Neural cell (in vitro differentiated cells): Measurements from ENCODE around the gene SLC37A2.

Experiments
- EP300 ChIP-seq: fragments of 450-650 bp; conservative IDR thresholded peaks from 2 replicates; pipeline ENCODE4 v1.6.1; 2014; ENCODE audit warnings: antibody characterized with exemption, mild to moderate bottlenecking, moderate library complexity; ENCODE audit not compliant: poor library complexity, severe bottlenecking
- EZH2 ChIP-seq: fragments of 200-600, 300-800 bp; shearing (Covaris generic), sonication (generic); IDR thresholded peaks from 2 replicates; pipeline ENCODE4 v1.6.1; 2014; ENCODE audit warnings: antibody characterized with exemption, low read length, borderline replicate concordance, mild to moderate bottlenecking; ENCODE audit not compliant: insufficient read depth, poor library complexity, severe bottlenecking
- POLR2AphosphoS5 ChIP-seq: IDR thresholded peaks from 2 replicates; pipeline ENCODE4 v1.6.1; 2012
- RAD21 ChIP-seq: fragments of 450-650 bp; conservative IDR thresholded peaks from 2 replicates; pipeline ENCODE4 v1.6.1; 2014; ENCODE audit warnings: antibody characterized with exemption, mild to moderate bottlenecking, moderate library complexity
- SMC3 ChIP-seq: fragments of 450-650 bp; conservative IDR thresholded peaks from 2 replicates; pipeline ENCODE4 v1.6.1; 2014; ENCODE audit warnings: antibody characterized with exemption, mild to moderate bottlenecking, moderate library complexity; ENCODE audit not compliant: poor library complexity
- TF ChIP-seq, protein P1 (sequence below): fragments of 450-650 bp; IDR thresholded peaks from 2 replicates; pipeline ENCODE4 v1.5.1; 2014; ENCODE audit warnings: antibody characterized with exemption, mild to moderate bottlenecking, moderate library complexity; ENCODE audit not compliant: poor library complexity, severe bottlenecking

DNA sequence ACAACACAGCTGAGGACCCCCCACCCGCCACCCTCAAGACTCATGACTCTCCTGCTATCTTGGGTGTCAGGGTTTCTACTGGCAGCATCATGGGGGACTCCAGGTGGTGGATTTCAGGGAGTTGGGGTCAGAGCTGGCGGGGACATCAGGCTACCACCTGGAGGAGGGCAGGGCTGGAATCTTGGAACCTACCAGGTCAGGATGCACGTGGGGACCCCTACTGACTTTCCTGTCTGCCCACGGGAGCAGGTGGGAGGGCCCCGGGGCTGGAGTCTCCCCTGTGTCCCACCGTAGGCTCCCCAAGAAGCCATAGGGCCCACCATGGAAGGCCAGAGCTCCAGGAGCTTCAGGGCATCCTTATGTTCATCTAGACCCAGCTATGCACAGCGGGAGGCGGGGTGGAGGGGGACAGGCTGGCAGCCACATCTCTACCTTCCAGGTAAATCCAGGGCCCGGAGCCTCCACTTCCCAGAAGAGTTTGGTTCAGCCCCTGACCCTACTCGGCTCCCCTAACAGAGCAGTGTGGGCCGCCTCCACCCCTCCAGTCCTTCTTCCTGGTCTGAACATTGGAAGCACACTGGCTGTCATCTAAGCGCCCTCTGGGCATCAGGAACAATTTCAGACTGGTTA lies 10.0 kb downstream of the SLC37A2 start:
- TF ChIP-seq, protein P1, sequence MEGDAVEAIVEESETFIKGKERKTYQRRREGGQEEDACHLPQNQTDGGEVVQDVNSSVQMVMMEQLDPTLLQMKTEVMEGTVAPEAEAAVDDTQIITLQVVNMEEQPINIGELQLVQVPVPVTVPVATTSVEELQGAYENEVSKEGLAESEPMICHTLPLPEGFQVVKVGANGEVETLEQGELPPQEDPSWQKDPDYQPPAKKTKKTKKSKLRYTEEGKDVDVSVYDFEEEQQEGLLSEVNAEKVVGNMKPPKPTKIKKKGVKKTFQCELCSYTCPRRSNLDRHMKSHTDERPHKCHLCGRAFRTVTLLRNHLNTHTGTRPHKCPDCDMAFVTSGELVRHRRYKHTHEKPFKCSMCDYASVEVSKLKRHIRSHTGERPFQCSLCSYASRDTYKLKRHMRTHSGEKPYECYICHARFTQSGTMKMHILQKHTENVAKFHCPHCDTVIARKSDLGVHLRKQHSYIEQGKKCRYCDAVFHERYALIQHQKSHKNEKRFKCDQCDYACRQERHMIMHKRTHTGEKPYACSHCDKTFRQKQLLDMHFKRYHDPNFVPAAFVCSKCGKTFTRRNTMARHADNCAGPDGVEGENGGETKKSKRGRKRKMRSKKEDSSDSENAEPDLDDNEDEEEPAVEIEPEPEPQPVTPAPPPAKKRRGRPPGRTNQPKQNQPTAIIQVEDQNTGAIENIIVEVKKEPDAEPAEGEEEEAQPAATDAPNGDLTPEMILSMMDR: no peak
- TF ChIP-seq EP300: no peak
- TF ChIP-seq EZH2: no peak
- no peak for TF ChIP-seq SMC3
- no peak for TF ChIP-seq RAD21
- no peak for TF ChIP-seq POLR2AphosphoS5
